GM19328 (cell line): ENCODE data around the gene PTPRB.
A peak's percentile ranks its signal among the peaks of the same experiment; 100 is the strongest.
"Not testable (repeated sequence)": the region's sequence is repeated elsewhere in the genome, so short reads cannot be mapped to it uniquely, and the experiment has no call there.

Experiments used
- ATAC-seq: cut with Tn5 transposase; IDR thresholded peaks from one replicate; pipeline ENCODE4 v1.9.1; 2021; ENCODE audit warnings: mild to moderate bottlenecking, moderate library complexity; ENCODE audit not compliant: unreplicated experiment

Gene PTPRB

GRCh38 chr12:70550180-70550577, 87.0 kb downstream of the PTPRB start:
- no peak for ATAC-seq

DNA sequence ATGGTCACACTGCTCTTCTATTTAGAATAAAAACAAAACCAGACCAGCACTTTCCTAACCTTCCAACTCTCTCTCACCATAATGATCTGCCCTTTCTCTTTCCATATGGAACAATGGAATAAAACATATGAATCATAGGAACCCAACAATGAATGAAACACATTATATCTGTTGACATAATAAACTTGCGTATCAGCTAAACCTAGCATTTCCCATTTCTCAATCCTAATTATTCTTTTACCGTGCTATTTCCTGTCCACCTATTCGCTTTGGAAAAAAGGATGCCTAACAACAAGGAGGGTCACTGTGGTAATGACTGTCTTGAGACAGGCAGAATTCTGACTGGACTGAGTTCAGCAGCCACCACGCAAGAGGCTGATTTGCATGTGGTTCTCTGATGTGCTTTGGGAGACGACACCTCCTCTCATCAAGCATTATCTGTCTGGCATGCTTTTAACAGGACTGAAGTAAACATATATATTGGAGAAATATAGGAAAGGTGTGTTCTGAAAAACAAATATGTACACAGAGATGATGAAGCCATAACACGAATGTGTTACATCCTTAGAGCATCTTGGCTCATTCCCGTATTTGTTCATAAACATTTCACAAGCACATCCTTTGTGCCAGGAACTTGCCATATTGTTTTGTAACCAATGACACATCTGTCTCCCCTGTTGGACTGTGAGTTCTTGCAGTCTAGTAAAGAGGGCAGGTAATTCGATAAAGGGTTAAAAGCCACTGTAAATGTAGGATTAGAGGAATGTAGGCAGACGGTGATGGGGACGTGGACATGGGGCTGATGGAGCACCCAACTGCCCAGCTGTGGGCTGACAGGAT, 87.7 kb downstream of the PTPRB start:
- ATAC-seq, result peak; percentile 60

- no peak for ATAC-seq
Measured at GRCh38 chr12:70543444-70543843, 93.8 kb downstream of the PTPRB start.

DNA sequence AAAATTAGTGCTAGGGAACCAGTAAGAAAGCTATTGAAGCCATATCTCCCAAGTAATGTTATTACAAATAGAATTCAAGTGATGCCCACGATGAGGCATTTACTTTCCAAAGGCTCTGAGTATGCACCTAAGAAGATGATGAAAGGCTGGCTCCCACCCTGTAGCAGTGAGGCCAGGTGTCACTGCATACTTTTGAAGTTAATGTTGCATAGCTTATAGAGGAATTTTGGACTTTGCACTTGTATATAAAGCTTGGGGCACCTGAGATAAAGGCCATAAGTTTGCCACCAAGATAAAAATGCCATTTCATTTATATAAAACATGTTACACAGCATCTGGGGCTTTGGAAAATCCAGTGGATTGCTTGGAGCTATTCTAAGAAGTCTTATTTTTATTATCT, 96.2 kb downstream of the PTPRB start:
- no peak for ATAC-seq

- ATAC-seq, result no peak
Measured at GRCh38 chr12:70536650-70537049, 100.6 kb downstream of the PTPRB start.

DNA sequence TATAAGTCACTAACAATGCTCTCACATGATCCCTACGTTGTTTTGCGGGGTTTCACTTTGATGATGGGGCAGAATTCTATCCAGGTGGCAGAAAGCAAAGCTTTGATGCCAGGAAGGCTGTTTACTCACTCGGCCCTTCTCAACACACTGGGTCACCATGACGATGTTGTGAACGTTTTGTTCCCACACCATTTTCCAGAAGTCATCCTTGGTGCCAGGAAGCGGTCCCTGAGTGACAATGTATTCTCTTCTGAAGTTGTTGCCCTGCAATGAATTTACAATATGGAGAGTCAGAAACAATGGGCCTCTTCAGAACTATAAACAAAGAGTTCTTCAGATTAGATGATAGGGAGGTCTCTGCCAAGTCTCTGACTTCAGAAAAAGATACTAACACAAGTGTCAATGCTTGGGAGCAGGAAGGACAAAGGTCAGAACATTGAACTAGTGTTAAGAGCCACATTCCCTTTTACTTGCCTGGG, 101.3 kb downstream of the PTPRB start:
- no peak for ATAC-seq

DNA sequence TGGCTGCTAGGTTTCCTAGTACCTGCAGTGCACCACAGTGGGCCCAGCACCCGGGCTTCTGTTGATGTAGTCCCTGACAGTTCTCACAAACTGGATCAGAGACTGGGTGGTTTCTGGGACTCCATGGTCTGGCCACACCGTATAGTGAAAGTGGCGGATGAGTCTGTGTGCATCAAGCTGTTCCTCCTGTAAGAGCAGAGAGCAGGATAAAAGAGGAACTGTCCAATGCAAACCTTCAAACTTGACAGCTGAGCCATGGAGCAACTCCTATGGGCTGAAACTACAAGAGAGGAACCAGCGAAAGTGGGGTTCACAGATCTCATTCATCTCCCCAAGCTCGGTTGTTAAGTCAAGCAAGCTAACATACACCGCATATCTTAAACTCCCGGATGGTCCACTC, 102.8 kb downstream of the PTPRB start:
- no peak for ATAC-seq

GRCh38 chr12:70529647-70530046, 107.6 kb downstream of the PTPRB start:
- ATAC-seq, result no peak

GRCh38 chr12:70520847-70521246, 116.4 kb downstream of the PTPRB start:
- ATAC-seq, result no peak

DNA sequence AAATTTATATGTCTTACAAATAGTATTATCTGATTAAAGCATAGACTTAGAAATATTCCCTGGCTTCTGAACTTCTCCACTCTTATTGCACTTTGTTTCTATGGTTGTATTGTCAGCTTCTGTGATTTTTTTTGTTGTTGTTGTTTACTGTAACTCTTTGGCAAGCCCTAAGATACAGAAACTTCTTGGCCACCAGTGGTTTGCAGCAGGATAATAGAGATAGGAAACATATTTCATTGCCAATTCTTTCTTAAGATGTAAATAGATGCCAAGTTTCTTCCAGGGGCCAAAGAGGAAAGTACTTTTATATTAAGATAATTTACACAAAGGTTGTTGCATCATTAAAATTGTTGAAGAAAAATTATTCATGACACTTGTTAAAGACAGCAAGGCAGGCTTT, 123.8 kb downstream of the PTPRB start:
- ATAC-seq, result no peak

GRCh38 chr12:70508178-70508577, 129.1 kb downstream of the PTPRB start:
- no peak for ATAC-seq

DNA sequence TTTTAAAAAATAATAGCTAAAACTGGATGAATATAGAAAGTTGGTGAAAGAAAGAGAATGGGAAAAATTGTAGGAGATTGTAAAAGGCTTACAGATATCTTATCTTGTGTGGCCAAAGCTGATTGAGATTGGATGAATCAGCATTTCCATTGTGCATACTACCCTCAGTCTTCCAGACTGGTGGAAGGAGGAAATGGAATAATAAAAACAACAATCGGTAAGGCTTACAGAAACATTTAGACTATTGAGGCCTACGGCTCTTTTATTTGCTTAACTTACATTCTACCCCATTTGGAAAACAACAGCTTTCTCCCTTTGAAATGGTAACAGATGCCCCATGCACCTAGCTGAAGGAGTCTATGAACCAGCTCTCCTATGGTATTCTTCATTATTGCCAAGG, 129.8 kb downstream of the PTPRB start:
- no peak for ATAC-seq

DNA sequence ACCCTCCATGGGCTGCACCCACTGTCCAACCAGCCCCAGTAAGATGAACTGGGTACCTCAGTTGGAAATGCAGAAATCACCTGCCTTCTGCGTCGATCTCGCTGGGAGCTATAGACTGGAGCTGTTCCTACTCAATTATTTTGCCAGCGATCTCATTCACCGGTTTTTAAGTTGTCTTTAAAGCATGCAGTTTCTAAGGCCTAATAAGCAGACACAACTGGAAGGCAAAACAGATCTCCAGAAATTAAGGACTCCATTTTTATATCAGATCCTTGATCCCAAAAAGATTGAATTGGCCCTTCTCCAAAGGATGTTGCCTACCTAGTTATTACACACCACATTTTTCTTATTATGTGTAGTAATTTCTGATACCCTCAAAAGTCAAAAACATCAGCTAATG, 139.7 kb downstream of the PTPRB start:
- no peak for ATAC-seq

- not testable (repeated sequence) for ATAC-seq
Measured at GRCh38 chr12:70492904-70493303, 144.3 kb downstream of the PTPRB start.

- not testable (repeated sequence) for ATAC-seq
Measured at GRCh38 chr12:70490928-70491327, 146.3 kb downstream of the PTPRB start.

- ATAC-seq, result peak; percentile 52
Measured at GRCh38 chr12:70487440-70487839, 149.8 kb downstream of the PTPRB start.

GRCh38 chr12:70486588-70486987, 150.6 kb downstream of the PTPRB start:
- ATAC-seq, result no peak

- ATAC-seq, result no peak
Measured at GRCh38 chr12:70485704-70486103, 151.5 kb downstream of the PTPRB start.

- no peak for ATAC-seq
Measured at GRCh38 chr12:70484464-70484863, 152.8 kb downstream of the PTPRB start.

- no peak for ATAC-seq
Measured at GRCh38 chr12:70482764-70483163, 154.5 kb downstream of the PTPRB start.

DNA sequence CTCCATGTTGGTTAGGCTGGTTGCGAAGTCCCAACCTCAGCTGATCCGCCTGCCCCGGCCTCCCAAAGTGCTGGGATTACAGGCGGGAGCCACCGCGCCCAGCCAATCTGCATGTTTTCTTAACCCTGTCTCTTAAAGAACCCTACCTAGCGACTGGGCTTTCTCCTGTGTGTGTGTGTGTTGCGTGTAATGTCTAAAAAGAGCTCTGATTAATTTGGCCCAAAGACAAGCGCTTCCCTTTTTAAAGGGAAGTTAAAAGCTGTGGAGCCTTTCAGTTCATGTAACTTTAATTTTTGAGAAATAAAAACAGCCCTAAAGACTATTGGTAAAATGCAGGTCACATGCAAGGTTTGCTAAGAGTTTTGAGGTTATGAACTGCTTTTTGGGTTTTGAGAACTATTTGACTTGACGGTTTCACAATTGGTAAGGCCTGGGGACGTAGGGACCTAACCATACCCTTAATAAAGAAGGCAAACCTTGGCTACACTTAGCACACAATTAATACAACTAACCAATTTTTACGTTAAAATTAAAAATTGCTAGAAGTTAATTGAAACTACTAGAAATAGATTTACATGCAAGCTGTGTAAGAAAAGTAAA, 167.9 kb downstream of the PTPRB start:
- peak; percentile 42 for ATAC-seq

DNA sequence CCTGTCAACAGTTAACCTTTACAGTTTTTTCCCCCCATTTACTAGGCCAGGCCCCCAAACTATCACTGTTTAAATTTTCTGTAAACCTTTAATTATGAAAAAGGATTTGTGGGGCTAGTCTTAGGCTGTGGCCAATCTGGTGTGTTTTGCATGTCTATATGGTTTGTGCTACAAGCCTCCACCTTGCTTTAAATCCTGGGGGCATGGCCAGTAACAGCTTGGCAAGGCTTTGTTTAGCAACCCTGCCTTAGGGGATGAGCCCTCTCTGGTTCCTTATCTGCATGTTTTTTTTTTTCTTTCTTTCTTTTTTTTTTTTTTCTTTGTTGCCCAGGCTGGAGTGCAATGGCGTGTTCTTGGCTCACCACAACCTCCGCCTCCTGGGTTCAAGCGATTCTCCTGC, 168.5 kb downstream of the PTPRB start:
- ATAC-seq, result peak; percentile 9
